HepG2 (cell line): ENCODE measurements around the gene USP38.

Experiments
- ARHGAP35 ChIP-seq: sonication (generic); formaldehyde crosslinking; IDR thresholded peaks from 2 replicates; pipeline ENCODE4 v1.9.0; 2022; ENCODE audit warnings: mild to moderate bottlenecking, inconsistent platforms, moderate library complexity, missing genetic modification reagents, borderline replicate concordance
- CEBPB ChIP-seq: IDR thresholded peaks from 2 replicates; pipeline ENCODE4 v1.6.1; 2011; ENCODE audit warnings: low read depth, low read length, improper control_type of control experiment, borderline replicate concordance
- EP300 ChIP-seq, 3 experiments: sonication (generic) in 1 of 3; formaldehyde crosslinking in 1 of 3; IDR thresholded peaks; 2 replicates each; pipeline versions ENCODE4 v1.5.1 to v1.6.1; 2011 to 2020; ENCODE audit warnings: low read depth in 2 of 3, low read length in 2 of 3, borderline replicate concordance in 1 of 3, improper control_type of control experiment in 1 of 3, mild to moderate bottlenecking in 1 of 3, missing genetic modification reagents in 1 of 3, moderate library complexity in 1 of 3
- FUBP1 ChIP-seq: sonication (generic); formaldehyde crosslinking; IDR thresholded peaks from 2 replicates; pipeline ENCODE4 v1.5.1; 2020; ENCODE audit warnings: missing genetic modification reagents, mild to moderate bottlenecking, borderline replicate concordance
- JUND ChIP-seq: sonication (generic); formaldehyde crosslinking; IDR thresholded peaks from 2 replicates; pipeline ENCODE4 v1.8.0; 2022; ENCODE audit warnings: mild to moderate bottlenecking, missing genetic modification reagents
- POLR2AphosphoS5 ChIP-seq: IDR thresholded peaks from 2 replicates; pipeline ENCODE4 v1.6.1; 2012; ENCODE audit warnings: low read depth, low read length
- RBM22 ChIP-seq: fragments of 200-400 bp; formaldehyde crosslinking; optimal IDR thresholded peaks from 2 replicates; pipeline ENCODE3; 2017; ENCODE audit warnings: mild to moderate bottlenecking, low read length, moderate library complexity
- SMC3 ChIP-seq: IDR thresholded peaks from 2 replicates; pipeline ENCODE4 v1.6.1; 2011; ENCODE audit warnings: low read length, improper control_type of control experiment
- SP1 ChIP-seq, 2 experiments: fragments of 450-650 bp in 1 of 2; sonication (generic) in 1 of 2; formaldehyde crosslinking in 1 of 2; IDR thresholded peaks; 2 replicates each; pipeline versions ENCODE4 v1.4.0 to v1.6.1; 2016 to 2020; ENCODE audit warnings: missing genetic modification reagents in 1 of 2
- TF ChIP-seq, protein P1 (sequence below): sonication (generic); formaldehyde crosslinking; IDR thresholded peaks from 2 replicates; pipeline ENCODE4 v1.5.0; 2020; ENCODE audit warnings: mild to moderate bottlenecking, missing genetic modification reagents, moderate library complexity
- TF ChIP-seq, protein P2 (sequence below): sonication (generic); formaldehyde crosslinking; IDR thresholded peaks from 2 replicates; pipeline ENCODE4 v1.4.0; 2020; ENCODE audit warnings: missing genetic modification reagents

- TF ChIP-seq POLR2AphosphoS5: no peak
- no peak for TF ChIP-seq CEBPB
- TF ChIP-seq, protein P1, sequence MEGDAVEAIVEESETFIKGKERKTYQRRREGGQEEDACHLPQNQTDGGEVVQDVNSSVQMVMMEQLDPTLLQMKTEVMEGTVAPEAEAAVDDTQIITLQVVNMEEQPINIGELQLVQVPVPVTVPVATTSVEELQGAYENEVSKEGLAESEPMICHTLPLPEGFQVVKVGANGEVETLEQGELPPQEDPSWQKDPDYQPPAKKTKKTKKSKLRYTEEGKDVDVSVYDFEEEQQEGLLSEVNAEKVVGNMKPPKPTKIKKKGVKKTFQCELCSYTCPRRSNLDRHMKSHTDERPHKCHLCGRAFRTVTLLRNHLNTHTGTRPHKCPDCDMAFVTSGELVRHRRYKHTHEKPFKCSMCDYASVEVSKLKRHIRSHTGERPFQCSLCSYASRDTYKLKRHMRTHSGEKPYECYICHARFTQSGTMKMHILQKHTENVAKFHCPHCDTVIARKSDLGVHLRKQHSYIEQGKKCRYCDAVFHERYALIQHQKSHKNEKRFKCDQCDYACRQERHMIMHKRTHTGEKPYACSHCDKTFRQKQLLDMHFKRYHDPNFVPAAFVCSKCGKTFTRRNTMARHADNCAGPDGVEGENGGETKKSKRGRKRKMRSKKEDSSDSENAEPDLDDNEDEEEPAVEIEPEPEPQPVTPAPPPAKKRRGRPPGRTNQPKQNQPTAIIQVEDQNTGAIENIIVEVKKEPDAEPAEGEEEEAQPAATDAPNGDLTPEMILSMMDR (CRISPR knock-in tag): no peak
- TF ChIP-seq, protein P2, sequence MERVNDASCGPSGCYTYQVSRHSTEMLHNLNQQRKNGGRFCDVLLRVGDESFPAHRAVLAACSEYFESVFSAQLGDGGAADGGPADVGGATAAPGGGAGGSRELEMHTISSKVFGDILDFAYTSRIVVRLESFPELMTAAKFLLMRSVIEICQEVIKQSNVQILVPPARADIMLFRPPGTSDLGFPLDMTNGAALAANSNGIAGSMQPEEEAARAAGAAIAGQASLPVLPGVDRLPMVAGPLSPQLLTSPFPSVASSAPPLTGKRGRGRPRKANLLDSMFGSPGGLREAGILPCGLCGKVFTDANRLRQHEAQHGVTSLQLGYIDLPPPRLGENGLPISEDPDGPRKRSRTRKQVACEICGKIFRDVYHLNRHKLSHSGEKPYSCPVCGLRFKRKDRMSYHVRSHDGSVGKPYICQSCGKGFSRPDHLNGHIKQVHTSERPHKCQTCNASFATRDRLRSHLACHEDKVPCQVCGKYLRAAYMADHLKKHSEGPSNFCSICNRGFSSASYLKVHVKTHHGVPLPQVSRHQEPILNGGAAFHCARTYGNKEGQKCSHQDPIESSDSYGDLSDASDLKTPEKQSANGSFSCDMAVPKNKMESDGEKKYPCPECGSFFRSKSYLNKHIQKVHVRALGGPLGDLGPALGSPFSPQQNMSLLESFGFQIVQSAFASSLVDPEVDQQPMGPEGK (CRISPR knock-in tag): no peak
- no peak for TF ChIP-seq FUBP1 (CRISPR knock-in tag)
- TF ChIP-seq RBM22: no peak
- TF ChIP-seq ARHGAP35 (CRISPR knock-in tag): no peak
- TF ChIP-seq EP300 (IDR thresholded peaks at IDR 0.05; ENCODE audit: low read depth in 2 of 2, low read length in 2 of 2): no peak
- TF ChIP-seq EP300 (CRISPR knock-in tag; IDR thresholded peaks at IDR 0.05; ENCODE audit: borderline replicate concordance): no peak
- TF ChIP-seq SP1 (IDR thresholded peaks at IDR 0.05): no peak
- no peak for TF ChIP-seq SP1 (CRISPR knock-in tag; IDR thresholded peaks at IDR 0.05)
- no peak for TF ChIP-seq JUND (CRISPR knock-in tag)
- no peak for TF ChIP-seq SMC3
Measured at GRCh38 chr4:143251779-143252178, 67.1 kb downstream of the USP38 start.
